ENCODE data around the gene CAMK2B.

The CAMK2B gene

GRCh38 chr7:44228571-44229350, 96.6 kb downstream of the CAMK2B start:
- DNase-seq (ENCODE audit: low read depth) = no peak

DNA sequence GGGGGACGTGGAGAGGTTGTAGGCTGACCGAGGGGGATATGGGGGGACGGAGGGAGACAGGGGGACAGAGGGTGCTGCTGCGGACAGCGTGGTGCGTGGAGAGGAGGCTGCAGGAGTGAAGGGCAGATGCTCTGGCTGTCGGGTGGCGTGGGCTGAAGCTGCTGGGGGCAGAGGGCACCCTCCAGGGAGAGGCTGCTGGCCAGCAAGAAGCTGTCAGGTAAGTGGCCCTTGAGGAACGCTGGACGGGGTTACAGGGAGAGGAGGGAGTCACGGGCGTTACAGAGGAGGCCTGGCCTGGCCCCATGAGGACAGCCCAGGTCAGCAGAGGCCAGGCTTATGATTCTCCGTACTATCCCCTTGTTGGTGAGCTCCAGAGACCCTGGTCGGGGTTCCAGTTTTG, 97.5 kb downstream of the CAMK2B start:
- DNase-seq (ENCODE audit: low read depth) = no peak

GRCh38 chr7:44226396-44226753, 99.0 kb downstream of the CAMK2B start:
- no peak for DNase-seq (ENCODE audit: low read depth)

DNA sequence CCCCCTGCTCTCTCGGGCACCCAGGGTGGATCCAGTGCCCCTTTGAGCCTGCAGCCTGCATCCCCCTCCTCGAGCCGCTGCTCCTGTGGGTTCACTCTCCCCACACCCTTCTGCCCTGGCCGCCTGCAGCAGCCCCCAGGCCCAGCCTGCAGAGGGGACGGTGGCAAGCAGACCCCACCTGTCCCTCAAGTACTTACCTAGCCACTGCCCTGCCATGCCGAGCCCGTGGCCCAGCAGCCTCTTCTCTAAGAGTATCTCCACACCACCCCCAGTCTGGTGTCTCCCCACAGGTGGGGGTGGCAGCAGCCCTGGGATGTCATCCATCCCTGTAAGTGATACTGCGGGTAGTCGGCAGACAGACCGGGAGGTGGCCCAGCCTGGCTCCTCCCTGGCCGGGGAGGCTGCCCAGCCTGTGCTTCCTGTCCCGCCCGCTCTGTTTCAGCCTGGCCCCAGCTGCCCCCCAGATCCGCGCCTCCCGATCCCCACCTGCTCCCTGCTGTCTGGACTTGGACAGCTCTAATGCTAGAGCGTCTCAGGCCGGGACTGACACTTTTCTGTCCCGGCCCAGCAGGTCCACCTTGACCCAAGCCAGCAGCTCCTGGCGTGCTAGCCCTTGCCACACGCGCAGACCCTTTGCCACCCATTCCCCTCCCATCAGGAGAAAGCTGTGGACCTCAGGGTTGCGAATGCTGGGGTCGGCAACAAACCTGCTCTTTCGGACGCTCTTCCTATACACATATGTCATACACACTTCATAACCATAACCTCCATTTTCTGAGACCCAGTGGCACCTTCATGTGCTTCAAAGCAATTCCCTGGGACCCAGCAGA, 99.6 kb downstream of the CAMK2B start:
- no peak for DNase-seq (ENCODE audit: low read depth)

GRCh38 chr7:44224974-44225565, 100.3 kb downstream of the CAMK2B start:
- DNase-seq (ENCODE audit: low read depth) = no peak

- no peak for DNase-seq (ENCODE audit: low read depth)
Observed at GRCh38 chr7:44224080-44224973, 101.1 kb downstream of the CAMK2B start.

- DNase-seq (ENCODE audit: low read depth) = no peak
Observed at GRCh38 chr7:44223362-44224079, 101.9 kb downstream of the CAMK2B start.

DNA sequence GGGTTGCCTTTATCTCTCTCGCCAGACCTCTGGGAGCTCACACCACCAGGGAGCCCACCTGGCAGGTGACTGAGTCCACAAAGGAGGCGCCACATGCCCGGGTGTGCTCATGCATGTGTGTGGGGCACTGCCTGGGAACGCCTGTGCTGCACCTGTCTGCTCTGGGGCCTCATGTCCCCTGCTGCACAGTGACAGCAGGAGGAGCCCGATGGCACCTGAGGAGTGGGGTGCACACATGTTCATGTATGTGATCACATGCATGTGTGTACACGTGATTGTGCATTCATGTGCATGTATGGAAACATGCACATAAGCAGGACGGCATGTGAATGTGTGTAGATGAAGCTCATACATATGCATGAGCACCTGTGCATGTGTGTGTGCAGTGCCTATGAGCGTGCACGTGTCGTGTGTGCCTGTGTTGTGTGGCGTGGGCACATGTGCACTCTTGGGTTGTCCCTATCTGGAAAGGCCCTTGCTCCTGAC, 102.6 kb downstream of the CAMK2B start:
- DNase-seq (ENCODE audit: low read depth) = no peak

- DNase-seq (ENCODE audit: low read depth) = no peak
Observed at GRCh38 chr7:44222074-44222473, 103.3 kb downstream of the CAMK2B start.

- DNase-seq (ENCODE audit: low read depth) = no peak
Observed at GRCh38 chr7:44221231-44221791, 104.1 kb downstream of the CAMK2B start.

- DNase-seq (ENCODE audit: low read depth) = no peak
Observed at GRCh38 chr7:44220358-44221112, 104.9 kb downstream of the CAMK2B start.

DNA sequence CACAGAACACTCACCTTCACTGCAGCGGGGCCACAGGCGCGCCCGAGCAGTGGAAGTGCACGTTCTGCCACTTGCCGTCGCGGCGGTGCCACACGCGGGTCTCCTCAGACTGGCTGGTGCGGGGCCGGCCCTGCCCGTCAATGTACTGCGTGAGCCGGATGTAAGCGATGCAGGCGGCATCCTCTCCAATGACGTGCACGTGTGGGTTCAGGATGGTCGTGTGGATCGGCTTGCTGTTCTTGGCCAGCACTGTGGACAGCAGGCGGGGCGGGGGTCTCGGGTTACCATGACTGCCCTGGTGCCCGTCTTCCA, 105.4 kb downstream of the CAMK2B start:
- no peak for DNase-seq (ENCODE audit: low read depth)

DNA sequence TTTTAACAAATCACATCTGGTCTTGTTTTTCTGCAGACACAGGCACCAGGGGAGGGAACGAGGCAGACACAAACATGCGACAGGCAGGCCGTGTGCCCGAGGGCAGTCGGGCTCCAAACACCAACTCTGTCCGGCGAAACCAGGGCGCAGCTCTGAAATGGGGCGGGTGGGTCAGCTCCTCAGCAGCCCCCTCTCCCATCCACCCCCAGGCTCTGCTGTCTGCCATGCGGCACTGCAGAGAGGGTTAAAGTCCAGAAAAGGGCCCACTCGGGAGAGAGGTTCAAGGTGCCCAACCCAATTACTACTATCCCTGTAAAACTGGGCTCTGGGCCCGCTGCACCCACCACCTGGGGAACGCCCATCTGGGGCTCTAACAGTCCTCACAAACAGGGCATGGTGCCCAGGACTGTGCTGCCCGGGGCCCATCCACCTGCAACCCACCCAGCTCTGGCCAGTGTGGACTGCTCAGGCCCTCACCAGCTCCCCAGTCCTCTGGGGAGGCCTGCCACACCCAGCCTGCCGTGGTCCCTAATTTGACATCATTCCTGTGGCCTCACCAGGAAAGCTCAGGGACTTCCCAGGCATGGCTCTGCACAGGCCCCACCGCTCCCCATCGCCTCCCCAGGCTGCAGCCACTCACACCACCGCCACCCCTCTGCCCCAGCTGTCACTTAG, 105.9 kb downstream of the CAMK2B start:
- no peak for DNase-seq (ENCODE audit: low read depth)

- no peak for DNase-seq (ENCODE audit: low read depth)
Observed at GRCh38 chr7:44218418-44219201, 106.8 kb downstream of the CAMK2B start.

DNA sequence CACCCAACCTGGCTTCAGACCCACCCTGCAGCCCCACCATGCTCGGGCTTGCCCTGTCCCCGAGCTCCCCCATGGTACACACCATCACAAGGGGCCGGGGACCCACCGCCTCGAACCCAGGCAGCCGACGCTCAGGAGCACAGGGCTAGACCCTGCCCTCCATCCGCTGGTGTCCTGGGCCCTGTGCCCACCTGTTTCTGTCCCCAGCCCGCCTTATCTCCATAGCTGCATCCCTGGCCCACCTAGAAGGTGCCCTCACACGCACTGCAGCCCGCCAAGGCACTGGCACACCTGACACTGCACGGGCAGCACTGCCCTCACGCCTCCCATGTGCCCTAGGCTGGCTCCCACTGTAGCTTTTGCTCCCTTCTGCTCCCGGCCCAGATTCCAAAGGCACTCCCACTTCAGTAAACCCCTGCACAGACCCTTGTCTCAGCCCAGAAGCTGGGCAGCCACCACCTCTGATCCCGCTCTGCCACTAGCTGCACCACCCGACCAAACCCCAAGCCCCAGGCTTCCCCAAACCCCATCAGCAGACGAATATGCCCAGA, 107.5 kb downstream of the CAMK2B start:
- DNase-seq (ENCODE audit: low read depth) = no peak

GRCh38 chr7:44217223-44217714, 108.1 kb downstream of the CAMK2B start:
- no peak for DNase-seq (ENCODE audit: low read depth)

DNA sequence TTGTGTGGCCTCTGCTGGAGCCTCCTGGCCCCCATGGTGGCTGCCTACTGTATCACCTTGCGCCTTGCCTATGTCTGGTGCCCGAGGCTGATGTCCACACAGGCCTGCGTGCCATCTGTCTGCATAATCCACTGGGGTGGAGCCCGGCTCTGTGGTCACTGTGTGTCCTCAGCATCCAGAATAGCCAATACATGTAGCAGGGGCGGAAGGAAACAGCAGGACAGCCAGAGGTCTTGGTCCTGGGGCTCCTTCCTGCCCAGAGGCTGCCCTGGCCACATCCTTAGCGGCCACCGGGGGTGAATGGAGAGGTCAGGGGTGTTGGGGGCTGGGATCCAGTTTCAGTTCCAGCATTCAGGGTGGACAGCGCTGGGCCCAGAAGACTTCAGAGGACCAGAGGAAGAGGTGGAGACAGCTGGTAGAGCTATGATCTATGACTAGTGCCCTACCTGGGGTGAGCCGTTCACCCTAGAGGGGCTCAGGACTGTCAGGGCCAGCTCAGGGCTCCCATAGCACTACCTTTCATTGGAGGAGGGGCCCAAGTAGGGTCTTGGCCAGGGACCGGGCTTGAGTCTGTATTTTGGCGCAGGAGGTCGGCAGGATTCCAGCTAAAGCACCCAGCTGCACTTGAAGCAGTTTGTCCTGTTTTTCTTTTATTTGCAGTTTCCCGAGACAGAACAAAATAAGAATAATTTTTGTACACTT, 108.7 kb downstream of the CAMK2B start:
- DNase-seq (ENCODE audit: low read depth) = no peak

DNA sequence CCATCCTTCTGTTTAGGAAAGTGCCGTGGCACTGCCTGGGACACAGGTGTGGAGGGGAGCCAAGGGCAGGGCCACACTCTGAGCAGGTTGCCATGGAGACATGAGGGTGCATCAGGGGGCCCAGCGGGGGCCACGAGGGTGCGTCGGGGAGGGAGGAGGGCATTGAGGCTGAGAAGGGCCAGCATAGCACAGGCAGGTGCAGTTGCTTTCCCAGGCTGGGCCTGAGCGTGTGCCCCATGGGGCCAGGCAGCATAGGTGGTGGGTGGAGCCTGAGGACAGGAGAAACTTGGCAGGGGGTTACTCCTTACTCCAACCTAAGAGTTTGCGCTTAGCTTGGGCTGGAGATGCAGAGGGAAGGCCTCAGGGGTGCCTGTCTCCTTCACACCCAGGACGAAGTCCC, 109.4 kb downstream of the CAMK2B start:
- DNase-seq (ENCODE audit: low read depth) = no peak
